HepG2 (cell line): Measurements from ENCODE around the gene GNPDA1. TPM values are rescaled to one million over a fixed set of nuclear protein-coding genes. Genes with fewer than 3 reads are reported as not detected.

Experiments used
- CHD4 ChIP-seq: fragments of 200-600 bp; sonication (generic); IDR thresholded peaks from 2 replicates; pipeline ENCODE4 v1.7.0; 2017; ENCODE audit warnings: mild to moderate bottlenecking, low read length, borderline replicate concordance
- DPF2 ChIP-seq: sonication (generic); formaldehyde crosslinking; IDR thresholded peaks from 2 replicates; pipeline ENCODE4 v1.4.0; 2020; ENCODE audit warnings: mild to moderate bottlenecking, low read depth, missing genetic modification reagents, borderline replicate concordance
- MAFF ChIP-seq: IDR thresholded peaks from 2 replicates; pipeline ENCODE4 v1.6.1; 2011; ENCODE audit warnings: low read depth, low read length, improper control_type of control experiment
- PAF1 ChIP-seq: IDR thresholded peaks from 2 replicates; pipeline ENCODE4 v1.6.1; 2016; ENCODE audit warnings: missing genetic modification reagents, missing compliant biosample characterization
- REPIN1 ChIP-seq: sonication (generic); formaldehyde crosslinking; IDR thresholded peaks from 2 replicates; pipeline ENCODE4 v1.8.0; 2022; ENCODE audit warnings: missing genetic modification reagents, low read depth, mild to moderate bottlenecking, borderline replicate concordance
- SMAD1 ChIP-seq: sonication (generic); formaldehyde crosslinking; IDR thresholded peaks from 2 replicates; pipeline ENCODE4 v1.4.0; 2020; ENCODE audit warnings: missing genetic modification reagents, low read depth, mild to moderate bottlenecking, borderline replicate concordance
- SRSF4 ChIP-seq: fragments of 200-400 bp; formaldehyde crosslinking; IDR thresholded peaks from one replicate; pipeline ENCODE4 v1.6.1; 2018; ENCODE audit warnings: mild to moderate bottlenecking, low read depth, low read length, moderate library complexity; ENCODE audit not compliant: poor library complexity, severe bottlenecking
- TSC22D2 ChIP-seq: sonication (generic); formaldehyde crosslinking; IDR thresholded peaks from 2 replicates; pipeline ENCODE4 v1.5.1; 2020; ENCODE audit warnings: missing genetic modification reagents, mild to moderate bottlenecking, borderline replicate concordance
- ZFP82 ChIP-seq: sonication (generic); formaldehyde crosslinking; IDR thresholded peaks from 2 replicates; pipeline ENCODE4 v1.5.1; 2020; ENCODE audit warnings: mild to moderate bottlenecking, missing genetic modification reagents, borderline replicate concordance
- ZNF205 ChIP-seq: IDR thresholded peaks from 2 replicates; pipeline ENCODE4 v1.6.1; 2018; ENCODE audit warnings: missing biosample characterization, missing genetic modification reagents
- polyA plus RNA-seq, 8 experiments: library from polyadenylated mRNA; depleted of rRNA in 3 of 8; stranded (reverse) in 7 of 8; unstranded in 1 of 8; fragments of >200 nt; fragmentation: Illumina TruSeq in 4 of 8; extraction: Trizol in 4 of 8; gene quantifications; 2 replicates each; pipeline versions ENCODE4 v1.2.1 to v1.2.3, GENCODE V29; 2011 to 2016; ENCODE audit warnings: low read depth in 4 of 8, missing spikeins in 1 of 8, mixed read lengths in 1 of 8; ENCODE audit not compliant: insufficient read depth in 1 of 8
- total RNA-seq, 5 experiments: library from RNA; depleted of rRNA; stranded (reverse); fragments of >200 nt; fragmentation: Illumina TruSeq; extraction: Trizol; gene quantifications; 2 replicates each; pipeline ENCODE4 v1.2.3, GENCODE V29; 2016; ENCODE audit warnings: low read depth in 1 of 5
- TF ChIP-seq, protein P1 (sequence below): sonication (generic); formaldehyde crosslinking; IDR thresholded peaks from 2 replicates; pipeline ENCODE4 v1.8.1; 2022; ENCODE audit warnings: low read depth, mild to moderate bottlenecking, missing genetic modification reagents
- TF ChIP-seq, protein P2 (sequence below): sonication (generic); formaldehyde crosslinking; IDR thresholded peaks from 2 replicates; pipeline ENCODE4 v1.5.0; 2020; ENCODE audit warnings: missing genetic modification reagents
- TF ChIP-seq, protein P3 (sequence below): sonication (generic); formaldehyde crosslinking; IDR thresholded peaks from 2 replicates; pipeline ENCODE4 v1.4.0; 2020; ENCODE audit warnings: missing genetic modification reagents, borderline replicate concordance
- TF ChIP-seq, protein P4 (sequence below): sonication (generic); formaldehyde crosslinking; conservative IDR thresholded peaks from 2 replicates; pipeline ENCODE4 v1.4.0; 2020; ENCODE audit warnings: missing genetic modification reagents
- TF ChIP-seq, protein P5 (sequence below): sonication (generic); formaldehyde crosslinking; conservative IDR thresholded peaks from 2 replicates; pipeline ENCODE4 v1.8.1; 2023; ENCODE audit warnings: missing genetic modification reagents
- TF ChIP-seq, protein P6 (sequence below): sonication (generic); formaldehyde crosslinking; IDR thresholded peaks from 2 replicates; pipeline ENCODE4 v1.4.0; 2020; ENCODE audit warnings: missing genetic modification reagents, borderline replicate concordance
- TF ChIP-seq, protein P7 (sequence below): sonication (generic); formaldehyde crosslinking; IDR thresholded peaks from 2 replicates; pipeline ENCODE4 v1.5.1; 2020; ENCODE audit warnings: missing genetic modification reagents, mild to moderate bottlenecking, borderline replicate concordance

The GNPDA1 gene
- total and polyA plus RNA-seq, 2 of the 13 experiments (the other 11 are each of a cell fraction or from before 2014, with no cell fraction given), result 6.0 to 54.1 TPM

DNA sequence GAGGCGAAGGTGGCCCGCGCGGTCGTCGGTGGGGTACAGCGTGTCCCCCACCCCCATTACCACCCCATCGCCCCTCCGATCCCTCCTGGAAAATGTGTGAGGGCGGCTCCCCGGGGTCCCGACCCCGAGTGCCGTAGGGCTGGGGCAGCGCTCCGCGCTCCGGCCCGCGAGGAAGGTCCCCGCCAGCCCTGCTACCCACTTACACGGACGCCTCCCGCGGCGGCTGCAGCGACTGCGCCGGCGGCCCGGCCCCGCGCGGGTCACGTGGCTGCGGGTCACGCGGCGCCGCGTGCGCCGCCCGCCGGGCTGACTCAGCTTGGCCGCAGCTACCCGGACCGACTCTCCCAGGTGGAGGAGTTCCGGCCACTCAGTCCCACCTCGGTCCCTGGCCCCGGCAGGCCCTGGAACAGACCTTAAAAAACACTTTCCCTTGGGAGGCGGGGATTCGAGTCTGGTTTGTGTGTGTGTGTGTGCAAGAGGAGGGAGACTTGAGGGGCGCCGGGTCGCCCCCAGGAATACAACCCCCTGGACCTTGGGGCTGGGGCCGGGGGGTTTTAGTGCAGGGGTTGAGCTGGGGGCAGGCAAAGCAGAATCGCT, at the start of gene GNPDA1 (continued):
- TF ChIP-seq, protein P1, sequence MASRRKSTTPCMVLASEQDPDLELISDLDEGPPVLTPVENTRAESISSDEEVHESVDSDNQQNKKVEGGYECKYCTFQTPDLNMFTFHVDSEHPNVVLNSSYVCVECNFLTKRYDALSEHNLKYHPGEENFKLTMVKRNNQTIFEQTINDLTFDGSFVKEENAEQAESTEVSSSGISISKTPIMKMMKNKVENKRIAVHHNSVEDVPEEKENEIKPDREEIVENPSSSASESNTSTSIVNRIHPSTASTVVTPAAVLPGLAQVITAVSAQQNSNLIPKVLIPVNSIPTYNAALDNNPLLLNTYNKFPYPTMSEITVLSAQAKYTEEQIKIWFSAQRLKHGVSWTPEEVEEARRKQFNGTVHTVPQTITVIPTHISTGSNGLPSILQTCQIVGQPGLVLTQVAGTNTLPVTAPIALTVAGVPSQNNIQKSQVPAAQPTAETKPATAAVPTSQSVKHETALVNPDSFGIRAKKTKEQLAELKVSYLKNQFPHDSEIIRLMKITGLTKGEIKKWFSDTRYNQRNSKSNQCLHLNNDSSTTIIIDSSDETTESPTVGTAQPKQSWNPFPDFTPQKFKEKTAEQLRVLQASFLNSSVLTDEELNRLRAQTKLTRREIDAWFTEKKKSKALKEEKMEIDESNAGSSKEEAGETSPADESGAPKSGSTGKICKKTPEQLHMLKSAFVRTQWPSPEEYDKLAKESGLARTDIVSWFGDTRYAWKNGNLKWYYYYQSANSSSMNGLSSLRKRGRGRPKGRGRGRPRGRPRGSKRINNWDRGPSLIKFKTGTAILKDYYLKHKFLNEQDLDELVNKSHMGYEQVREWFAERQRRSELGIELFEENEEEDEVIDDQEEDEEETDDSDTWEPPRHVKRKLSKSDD (CRISPR knock-in tag), result no peak
- TF ChIP-seq DPF2 (CRISPR knock-in tag) (no peak), ZNF205 (CRISPR knock-in tag) (peak; percentile 63; the same call in 1 of the 2 replicates), SRSF4 (no peak), SMAD1 (CRISPR knock-in tag) (no peak), PAF1 (CRISPR knock-in tag) (no peak), REPIN1 (CRISPR knock-in tag) (no peak), CHD4 (no peak), TSC22D2 (CRISPR knock-in tag) (no peak), ZFP82 (CRISPR knock-in tag) (no peak), MAFF (peak; percentile 15; the same call in 1 of the 2 replicates)
- TF ChIP-seq, protein P2, sequence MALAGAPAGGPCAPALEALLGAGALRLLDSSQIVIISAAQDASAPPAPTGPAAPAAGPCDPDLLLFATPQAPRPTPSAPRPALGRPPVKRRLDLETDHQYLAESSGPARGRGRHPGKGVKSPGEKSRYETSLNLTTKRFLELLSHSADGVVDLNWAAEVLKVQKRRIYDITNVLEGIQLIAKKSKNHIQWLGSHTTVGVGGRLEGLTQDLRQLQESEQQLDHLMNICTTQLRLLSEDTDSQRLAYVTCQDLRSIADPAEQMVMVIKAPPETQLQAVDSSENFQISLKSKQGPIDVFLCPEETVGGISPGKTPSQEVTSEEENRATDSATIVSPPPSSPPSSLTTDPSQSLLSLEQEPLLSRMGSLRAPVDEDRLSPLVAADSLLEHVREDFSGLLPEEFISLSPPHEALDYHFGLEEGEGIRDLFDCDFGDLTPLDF (CRISPR knock-in tag), result 0 out of 2 replicates have a peak, but pooled peaks have one; percentile 21
- TF ChIP-seq, protein P3, sequence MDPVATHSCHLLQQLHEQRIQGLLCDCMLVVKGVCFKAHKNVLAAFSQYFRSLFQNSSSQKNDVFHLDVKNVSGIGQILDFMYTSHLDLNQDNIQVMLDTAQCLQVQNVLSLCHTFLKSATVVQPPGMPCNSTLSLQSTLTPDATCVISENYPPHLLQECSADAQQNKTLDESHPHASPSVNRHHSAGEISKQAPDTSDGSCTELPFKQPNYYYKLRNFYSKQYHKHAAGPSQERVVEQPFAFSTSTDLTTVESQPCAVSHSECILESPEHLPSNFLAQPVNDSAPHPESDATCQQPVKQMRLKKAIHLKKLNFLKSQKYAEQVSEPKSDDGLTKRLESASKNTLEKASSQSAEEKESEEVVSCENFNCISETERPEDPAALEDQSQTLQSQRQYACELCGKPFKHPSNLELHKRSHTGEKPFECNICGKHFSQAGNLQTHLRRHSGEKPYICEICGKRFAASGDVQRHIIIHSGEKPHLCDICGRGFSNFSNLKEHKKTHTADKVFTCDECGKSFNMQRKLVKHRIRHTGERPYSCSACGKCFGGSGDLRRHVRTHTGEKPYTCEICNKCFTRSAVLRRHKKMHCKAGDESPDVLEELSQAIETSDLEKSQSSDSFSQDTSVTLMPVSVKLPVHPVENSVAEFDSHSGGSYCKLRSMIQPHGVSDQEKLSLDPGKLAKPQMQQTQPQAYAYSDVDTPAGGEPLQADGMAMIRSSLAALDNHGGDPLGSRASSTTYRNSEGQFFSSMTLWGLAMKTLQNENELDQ (CRISPR knock-in tag), result no peak
- TF ChIP-seq, protein P4, sequence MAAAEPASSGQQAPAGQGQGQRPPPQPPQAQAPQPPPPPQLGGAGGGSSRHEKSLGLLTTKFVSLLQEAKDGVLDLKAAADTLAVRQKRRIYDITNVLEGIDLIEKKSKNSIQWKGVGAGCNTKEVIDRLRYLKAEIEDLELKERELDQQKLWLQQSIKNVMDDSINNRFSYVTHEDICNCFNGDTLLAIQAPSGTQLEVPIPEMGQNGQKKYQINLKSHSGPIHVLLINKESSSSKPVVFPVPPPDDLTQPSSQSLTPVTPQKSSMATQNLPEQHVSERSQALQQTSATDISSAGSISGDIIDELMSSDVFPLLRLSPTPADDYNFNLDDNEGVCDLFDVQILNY (CRISPR knock-in tag), result no peak
- TF ChIP-seq, protein P5, sequence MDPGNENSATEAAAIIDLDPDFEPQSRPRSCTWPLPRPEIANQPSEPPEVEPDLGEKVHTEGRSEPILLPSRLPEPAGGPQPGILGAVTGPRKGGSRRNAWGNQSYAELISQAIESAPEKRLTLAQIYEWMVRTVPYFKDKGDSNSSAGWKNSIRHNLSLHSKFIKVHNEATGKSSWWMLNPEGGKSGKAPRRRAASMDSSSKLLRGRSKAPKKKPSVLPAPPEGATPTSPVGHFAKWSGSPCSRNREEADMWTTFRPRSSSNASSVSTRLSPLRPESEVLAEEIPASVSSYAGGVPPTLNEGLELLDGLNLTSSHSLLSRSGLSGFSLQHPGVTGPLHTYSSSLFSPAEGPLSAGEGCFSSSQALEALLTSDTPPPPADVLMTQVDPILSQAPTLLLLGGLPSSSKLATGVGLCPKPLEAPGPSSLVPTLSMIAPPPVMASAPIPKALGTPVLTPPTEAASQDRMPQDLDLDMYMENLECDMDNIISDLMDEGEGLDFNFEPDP (CRISPR knock-in tag), result no peak
- TF ChIP-seq, protein P6, sequence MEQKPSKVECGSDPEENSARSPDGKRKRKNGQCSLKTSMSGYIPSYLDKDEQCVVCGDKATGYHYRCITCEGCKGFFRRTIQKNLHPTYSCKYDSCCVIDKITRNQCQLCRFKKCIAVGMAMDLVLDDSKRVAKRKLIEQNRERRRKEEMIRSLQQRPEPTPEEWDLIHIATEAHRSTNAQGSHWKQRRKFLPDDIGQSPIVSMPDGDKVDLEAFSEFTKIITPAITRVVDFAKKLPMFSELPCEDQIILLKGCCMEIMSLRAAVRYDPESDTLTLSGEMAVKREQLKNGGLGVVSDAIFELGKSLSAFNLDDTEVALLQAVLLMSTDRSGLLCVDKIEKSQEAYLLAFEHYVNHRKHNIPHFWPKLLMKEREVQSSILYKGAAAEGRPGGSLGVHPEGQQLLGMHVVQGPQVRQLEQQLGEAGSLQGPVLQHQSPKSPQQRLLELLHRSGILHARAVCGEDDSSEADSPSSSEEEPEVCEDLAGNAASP (CRISPR knock-in tag), result no peak
- TF ChIP-seq, protein P7, sequence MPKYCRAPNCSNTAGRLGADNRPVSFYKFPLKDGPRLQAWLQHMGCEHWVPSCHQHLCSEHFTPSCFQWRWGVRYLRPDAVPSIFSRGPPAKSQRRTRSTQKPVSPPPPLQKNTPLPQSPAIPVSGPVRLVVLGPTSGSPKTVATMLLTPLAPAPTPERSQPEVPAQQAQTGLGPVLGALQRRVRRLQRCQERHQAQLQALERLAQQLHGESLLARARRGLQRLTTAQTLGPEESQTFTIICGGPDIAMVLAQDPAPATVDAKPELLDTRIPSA, result no peak
